ENCODE data around the gene THSD4. TPM values are rescaled to one million over a fixed set of nuclear protein-coding genes. Genes with fewer than 3 reads are reported as not detected.

THSD4 gene
- total RNA-seq, 1 donor from 2014 or later, result 73.5 TPM

- no peak overlapping the region for H3K4me3 ChIP-seq (ENCODE audit: low read depth, low read length)
- no peak for DNase-seq (ENCODE audit: low read depth)
- no peak for TF ChIP-seq CTCF (conservative IDR thresholded peaks at IDR 0.05; ENCODE audit: low read depth, low read length)
These were observed 706.4 kb downstream of the THSD4 start for GRCh38 chr15:71821547-71822129.

GRCh38 chr15:71822890-71823630, 707.8 kb downstream of the THSD4 start:
- DNase-seq (ENCODE audit: low read depth), result no peak
- TF ChIP-seq CTCF (conservative IDR thresholded peaks at IDR 0.05; ENCODE audit: low read depth, low read length), result no peak
- no peak overlapping the region for H3K4me3 ChIP-seq (ENCODE audit: low read depth, low read length)

- no peak for TF ChIP-seq CTCF (conservative IDR thresholded peaks at IDR 0.05; ENCODE audit: low read depth, low read length)
- H3K4me3 ChIP-seq (ENCODE audit: low read depth, low read length), result no peak overlapping the region
- DNase-seq (ENCODE audit: low read depth), result no peak
These were observed 708.5 kb downstream of the THSD4 start for GRCh38 chr15:71823801-71824200.

GRCh38 chr15:71825021-71825730, 709.9 kb downstream of the THSD4 start:
- DNase-seq (ENCODE audit: low read depth), result no peak
- no peak overlapping the region for H3K4me3 ChIP-seq (ENCODE audit: low read depth, low read length)
- no peak for TF ChIP-seq CTCF (conservative IDR thresholded peaks at IDR 0.05; ENCODE audit: low read depth, low read length)

GRCh38 chr15:71826196-71826595, 710.9 kb downstream of the THSD4 start:
- no peak overlapping the region for H3K4me3 ChIP-seq (ENCODE audit: low read depth, low read length)
- TF ChIP-seq CTCF (conservative IDR thresholded peaks at IDR 0.05; ENCODE audit: low read depth, low read length), result no peak
- no peak for DNase-seq (ENCODE audit: low read depth)

- H3K4me3 ChIP-seq (ENCODE audit: low read depth, low read length), result no peak overlapping the region
- no peak for TF ChIP-seq CTCF (conservative IDR thresholded peaks at IDR 0.05; ENCODE audit: low read depth, low read length)
- DNase-seq (ENCODE audit: low read depth), result no peak
These were observed 715.7 kb downstream of the THSD4 start for GRCh38 chr15:71830981-71831380.

Other genes starting within 250 kb of the THSD4 start
- gene THAP10, start 223.0 kb upstream of the THSD4 start, total RNA-seq, result 6.5 and 9.1 TPM in 2 replicates
- 7.4 and 18.0 TPM in 2 replicates for gene LRRC49, start 222.6 kb upstream of the THSD4 start, total RNA-seq

All from epithelial cell of proximal tubule (primary cell).